GM20000 (cell line): ENCODE data around the gene MED29.
"Not testable (repeated sequence)": the region's sequence is repeated elsewhere in the genome, so short reads cannot be mapped to it uniquely, and the experiment has no call there.

Source experiments
- DNase-seq: peaks from one replicate; pipeline ENCODE4 v3.0.0; 2012; ENCODE audit warnings: low spot score
- TF ChIP-seq, protein P1 (sequence below): IDR thresholded peaks from 2 replicates; pipeline ENCODE4 v1.5.1; 2012; ENCODE audit warnings: mild to moderate bottlenecking, control low read depth; ENCODE audit errors: extremely low read depth, missing control alignments

The MED29 gene

DNA sequence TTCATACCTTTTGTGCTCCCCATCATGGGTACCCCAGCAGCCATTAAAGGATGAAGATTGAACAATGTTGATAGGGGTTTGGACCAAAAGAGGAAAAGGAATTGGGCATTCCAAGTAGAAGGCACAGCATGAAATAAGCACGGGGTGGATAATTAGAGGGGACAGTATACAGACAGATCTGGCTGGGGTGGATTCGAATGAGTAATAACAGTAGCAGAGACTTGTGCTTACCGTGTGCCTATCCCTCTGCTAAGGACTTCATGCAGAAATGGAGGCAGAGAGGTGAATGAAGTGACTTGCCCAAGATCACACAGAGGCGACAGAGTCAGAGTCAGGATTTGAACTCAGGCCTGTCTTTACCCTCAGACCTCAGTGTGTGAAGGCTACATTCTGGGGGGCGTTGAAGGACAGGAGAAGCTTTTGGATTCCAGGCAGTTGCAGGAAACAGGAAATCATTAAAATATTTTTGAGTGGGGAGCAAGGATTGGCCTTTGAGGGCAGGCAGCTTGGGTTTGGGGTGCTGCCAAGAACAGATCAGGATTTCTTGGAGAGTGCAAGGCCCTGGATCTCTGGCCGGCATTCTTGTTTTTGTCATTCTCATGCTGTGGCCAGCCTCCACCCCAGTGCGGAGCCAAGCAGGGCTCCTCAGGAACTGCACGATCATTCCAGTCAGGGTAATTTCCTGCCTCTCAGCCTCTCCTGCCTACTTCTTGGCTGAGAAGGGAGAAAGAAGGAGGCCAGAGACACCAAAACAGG lies 19.0 kb upstream of the MED29 start:
- DNase-seq, result no peak
- TF ChIP-seq, protein P1, sequence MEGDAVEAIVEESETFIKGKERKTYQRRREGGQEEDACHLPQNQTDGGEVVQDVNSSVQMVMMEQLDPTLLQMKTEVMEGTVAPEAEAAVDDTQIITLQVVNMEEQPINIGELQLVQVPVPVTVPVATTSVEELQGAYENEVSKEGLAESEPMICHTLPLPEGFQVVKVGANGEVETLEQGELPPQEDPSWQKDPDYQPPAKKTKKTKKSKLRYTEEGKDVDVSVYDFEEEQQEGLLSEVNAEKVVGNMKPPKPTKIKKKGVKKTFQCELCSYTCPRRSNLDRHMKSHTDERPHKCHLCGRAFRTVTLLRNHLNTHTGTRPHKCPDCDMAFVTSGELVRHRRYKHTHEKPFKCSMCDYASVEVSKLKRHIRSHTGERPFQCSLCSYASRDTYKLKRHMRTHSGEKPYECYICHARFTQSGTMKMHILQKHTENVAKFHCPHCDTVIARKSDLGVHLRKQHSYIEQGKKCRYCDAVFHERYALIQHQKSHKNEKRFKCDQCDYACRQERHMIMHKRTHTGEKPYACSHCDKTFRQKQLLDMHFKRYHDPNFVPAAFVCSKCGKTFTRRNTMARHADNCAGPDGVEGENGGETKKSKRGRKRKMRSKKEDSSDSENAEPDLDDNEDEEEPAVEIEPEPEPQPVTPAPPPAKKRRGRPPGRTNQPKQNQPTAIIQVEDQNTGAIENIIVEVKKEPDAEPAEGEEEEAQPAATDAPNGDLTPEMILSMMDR, result no peak

DNA sequence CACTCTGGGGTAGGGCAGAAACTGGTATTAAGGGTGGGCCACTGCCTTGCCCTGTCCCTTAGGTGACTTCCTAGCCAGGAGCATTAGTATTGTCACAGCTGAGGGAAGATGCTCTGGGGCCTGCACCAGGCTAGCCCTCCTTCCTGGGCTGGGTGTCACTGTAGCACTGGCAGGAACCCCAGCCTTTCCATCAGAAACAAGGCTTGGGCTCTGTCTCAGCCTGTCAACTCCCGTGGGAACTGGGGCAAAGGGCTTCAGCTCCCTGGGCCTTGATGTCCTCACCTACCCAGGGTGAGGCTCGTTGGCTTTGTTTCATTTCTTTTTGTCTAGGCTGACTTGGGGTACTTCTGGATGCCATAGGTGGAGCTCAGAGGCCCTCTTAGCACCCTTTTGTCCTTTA lies 18.2 kb upstream of the MED29 start:
- DNase-seq, result no peak
- TF ChIP-seq, protein P1, result no peak

DNA sequence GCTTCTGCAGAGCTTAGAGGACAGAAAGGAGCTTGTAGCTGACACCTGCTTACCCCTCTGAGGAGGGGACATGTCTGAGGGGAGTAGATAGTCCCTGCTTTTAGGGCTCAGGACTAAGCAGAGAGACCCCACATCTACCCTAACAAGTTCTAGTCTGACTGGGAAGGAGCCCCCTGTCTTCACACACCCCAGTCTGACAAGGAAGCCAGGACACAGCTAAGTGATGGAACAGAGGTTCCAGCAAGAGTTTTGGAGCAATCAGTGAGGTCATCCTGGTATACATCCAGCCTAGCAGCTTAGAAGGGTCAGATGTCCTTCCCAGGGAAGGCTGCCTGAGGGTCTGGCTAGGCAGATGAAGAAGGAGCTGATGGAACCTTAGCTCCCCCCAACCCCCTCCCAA lies 15.2 kb upstream of the MED29 start:
- DNase-seq, result no peak
- TF ChIP-seq, protein P1, result no peak

DNA sequence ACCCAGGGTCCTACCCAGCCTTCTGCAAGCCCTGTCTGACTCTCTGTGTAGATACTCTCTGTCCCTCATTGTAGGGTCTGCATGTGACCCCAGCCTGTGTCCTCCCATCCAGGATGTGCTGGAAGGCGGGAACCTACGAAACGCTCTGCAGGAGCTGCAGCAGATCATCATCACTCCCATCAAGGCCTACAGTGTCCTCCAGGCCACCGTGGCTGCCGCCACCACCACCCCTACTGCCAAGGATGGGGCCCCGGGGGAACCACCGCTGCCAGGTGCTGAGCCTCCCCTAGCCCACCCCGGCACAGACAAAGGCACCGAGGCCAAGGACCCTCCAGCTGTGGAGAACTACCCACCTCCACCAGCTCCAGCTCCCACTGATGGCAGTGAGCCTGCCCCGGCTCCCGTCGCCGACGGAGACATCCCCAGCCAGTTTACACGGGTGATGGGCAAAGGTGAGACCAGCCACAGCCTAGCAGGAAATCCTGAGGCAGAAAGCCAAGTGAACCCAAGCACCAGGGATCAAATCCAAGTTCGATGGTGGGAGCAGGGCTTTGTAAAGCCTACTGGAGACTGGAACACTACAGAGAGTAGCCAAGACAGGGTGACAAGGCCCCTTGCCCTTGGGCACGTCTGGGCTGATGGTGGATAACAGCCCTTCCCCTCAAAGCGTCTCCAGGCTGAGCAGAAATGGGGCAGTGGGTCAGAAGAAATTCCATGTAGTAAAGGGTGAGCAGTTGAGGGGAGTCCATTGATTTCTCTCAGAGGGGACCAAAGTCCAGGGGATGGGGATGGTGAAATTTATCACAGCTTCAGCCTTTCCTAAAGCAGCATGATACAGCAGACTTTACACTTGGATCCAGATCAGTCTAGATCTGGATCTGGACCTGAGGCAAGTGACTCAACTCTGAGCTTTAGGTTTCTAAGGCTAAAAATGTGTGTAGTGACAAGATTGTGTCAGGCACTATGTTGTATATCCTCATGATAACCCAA lies 13.5 kb upstream of the MED29 start:
- TF ChIP-seq, protein P1, result no peak

DNA sequence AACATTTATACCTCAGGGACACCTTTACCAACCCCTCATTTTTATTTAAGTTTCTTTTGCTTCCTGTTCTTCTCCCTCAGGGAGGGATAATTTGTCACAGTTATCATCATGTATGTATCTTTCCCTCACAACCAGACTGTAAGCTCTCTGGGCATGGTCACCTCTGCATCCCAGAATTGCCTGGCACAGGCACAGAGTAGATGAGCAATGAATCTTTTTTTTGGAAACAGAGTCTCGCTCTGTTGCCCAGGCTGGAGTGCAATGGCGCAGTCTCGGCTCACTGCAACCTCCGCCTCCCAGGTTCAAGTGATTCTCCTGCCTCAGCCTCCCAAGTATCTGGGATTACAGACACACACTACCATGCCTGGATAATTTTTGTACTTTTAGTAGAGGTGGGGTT lies 11.8 kb upstream of the MED29 start:
- not testable (repeated sequence) for DNase-seq

More for the DNA sequence above, 13.5 kb upstream of the MED29 start:
- DNase-seq, result no peak

DNA sequence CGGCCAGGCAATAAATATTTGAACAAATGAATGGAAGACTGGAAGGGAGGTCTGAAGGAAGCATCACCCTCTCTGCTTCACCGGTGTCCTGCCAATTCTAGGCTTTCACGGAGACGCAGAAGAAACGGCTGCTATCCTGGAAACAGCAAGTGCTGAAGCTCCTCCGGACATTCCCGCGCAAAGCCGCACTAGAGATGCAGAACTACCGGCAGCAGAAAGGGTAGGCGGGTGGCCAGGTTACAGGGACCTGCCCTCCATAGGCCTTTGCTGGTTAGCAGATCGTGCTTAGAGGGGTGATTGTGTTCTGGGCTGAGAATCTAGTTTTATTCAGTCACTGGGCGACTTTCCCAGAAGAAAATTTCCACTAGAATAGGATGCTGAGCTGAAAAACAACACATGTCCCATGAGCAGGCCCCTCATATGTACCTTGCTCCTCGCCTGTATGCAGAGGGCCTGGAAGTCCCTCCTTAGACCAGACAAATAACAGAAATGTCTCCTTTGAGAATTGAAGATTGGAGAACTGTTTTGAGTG lies 11.2 kb upstream of the MED29 start:
- TF ChIP-seq, protein P1, result no peak
- DNase-seq, result no peak

DNA sequence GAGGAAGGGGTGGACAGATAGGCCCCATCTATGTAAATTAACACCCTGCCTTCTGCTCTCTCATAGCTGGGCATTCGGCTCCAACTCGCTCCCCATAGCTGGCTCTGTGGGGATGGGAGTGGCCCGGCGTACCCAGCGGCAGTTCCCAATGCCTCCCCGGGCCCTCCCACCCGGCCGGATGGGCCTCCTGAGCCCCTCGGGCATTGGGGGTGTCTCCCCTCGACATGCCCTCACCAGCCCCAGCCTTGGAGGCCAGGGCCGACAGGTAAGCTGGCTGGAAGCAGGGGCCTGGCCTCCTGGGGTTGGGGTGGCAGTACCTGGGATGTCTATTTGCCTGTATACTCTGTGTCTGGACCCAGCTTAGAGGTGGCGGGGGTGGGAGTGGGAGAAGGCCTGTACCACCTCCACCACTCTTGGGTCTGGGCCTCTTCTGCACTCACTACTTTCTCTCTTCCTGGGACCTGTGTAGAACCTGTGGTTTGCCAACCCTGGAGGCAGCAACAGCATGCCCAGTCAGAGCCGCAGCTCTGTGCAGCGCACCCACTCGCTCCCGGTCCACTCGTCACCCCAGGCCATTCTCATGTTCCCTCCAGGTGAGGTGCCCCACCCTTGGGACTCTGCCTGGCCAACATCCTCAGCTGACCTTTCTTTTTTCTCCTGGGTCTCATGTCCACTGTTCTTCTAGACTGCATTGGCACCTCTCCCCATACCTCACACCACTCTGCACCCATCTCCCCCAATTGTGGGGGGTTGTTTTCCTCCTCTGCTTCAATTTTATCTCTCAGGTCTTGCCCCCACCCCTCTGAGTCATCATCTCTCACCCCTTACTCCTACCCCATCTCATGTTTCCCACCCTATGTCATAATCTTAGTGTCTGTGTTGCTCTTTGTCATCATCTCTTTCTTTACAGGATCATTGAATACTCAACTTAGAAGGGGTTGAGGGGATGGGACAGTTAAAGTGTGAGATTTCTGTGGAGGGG lies 10.4 kb upstream of the MED29 start:
- no peak for DNase-seq
- TF ChIP-seq, protein P1, result no peak
